Astrocyte (in vitro differentiated cells and primary cell): Measurements from ENCODE around the gene GJB4. TPM values are rescaled to one million over a fixed set of nuclear protein-coding genes. Genes with fewer than 3 reads are reported as not detected.
"Not testable (repeated sequence)": the region's sequence is repeated elsewhere in the genome, so short reads cannot be mapped to it uniquely, and the experiment has no call there.

Experiments used
- DNase-seq: peaks from one replicate; pipeline ENCODE4 v3.0.0-alpha.2; 2010; ENCODE audit warnings: low read depth
- FAIRE-seq: peaks from 2 replicates; lab custom pipeline; 2011; peaks lifted over from hg19 to GRCh38; lab: Jason Lieb, UNC
- H2AFZ ChIP-seq: 2 replicates; pipeline ENCODE4 v1.6.0; 2012; ENCODE audit warnings: low read depth, low read length, inconsistent platforms
- H3K27ac ChIP-seq: 2 replicates; pipeline ENCODE4 v1.5.1; 2011; ENCODE audit warnings: low read depth, low read length, inconsistent platforms
- H3K27me3 ChIP-seq: 2 replicates; pipeline ENCODE4 v1.6.0; 2011; ENCODE audit warnings: low read length, inconsistent platforms; ENCODE audit not compliant: insufficient read depth
- H3K36me3 ChIP-seq: 2 replicates; pipeline ENCODE4 v1.5.1; 2011; ENCODE audit warnings: low read length, inconsistent platforms; ENCODE audit not compliant: insufficient read depth
- H3K4me1 ChIP-seq: 2 replicates; pipeline ENCODE4 v1.5.1; 2011; ENCODE audit warnings: low read length, inconsistent platforms; ENCODE audit not compliant: insufficient read depth
- H3K4me2 ChIP-seq: 2 replicates; pipeline ENCODE4 v1.6.0; 2012; ENCODE audit warnings: low read length, inconsistent platforms
- H3K4me3 ChIP-seq: 2 replicates; pipeline ENCODE4 v1.5.1; 2011; ENCODE audit warnings: low read depth, mild to moderate bottlenecking, low read length, inconsistent platforms; ENCODE audit not compliant: insufficient read depth
- H3K79me2 ChIP-seq: 2 replicates; pipeline ENCODE4 v1.6.0; 2012; ENCODE audit warnings: mild to moderate bottlenecking, low read length, inconsistent platforms; ENCODE audit not compliant: insufficient read depth
- H3K9ac ChIP-seq: 2 replicates; pipeline ENCODE4 v1.6.0; 2012; ENCODE audit warnings: mild to moderate bottlenecking, low read length, inconsistent platforms
- H3K9me3 ChIP-seq: 2 replicates; pipeline ENCODE4 v1.5.1; 2012; ENCODE audit warnings: low read depth, mild to moderate bottlenecking, low read length, inconsistent platforms; ENCODE audit not compliant: insufficient read depth
- H4K20me1 ChIP-seq: 2 replicates; pipeline ENCODE4 v1.6.0; 2012; ENCODE audit warnings: low read length, inconsistent platforms; ENCODE audit not compliant: insufficient read depth
- H3K27ac Mint-ChIP-seq: one replicate; pipeline ENCODE4 v1.8.0; 2021; ENCODE audit warnings: mild to moderate bottlenecking, mixed read lengths; ENCODE audit not compliant: unreplicated experiment
- H3K27me3 Mint-ChIP-seq: one replicate; pipeline ENCODE4 v1.8.0; 2021; ENCODE audit warnings: low read depth, mixed read lengths; ENCODE audit not compliant: unreplicated experiment
- H3K36me3 Mint-ChIP-seq: one replicate; pipeline ENCODE4 v1.8.0; 2021; ENCODE audit warnings: low read depth, mixed read lengths; ENCODE audit not compliant: unreplicated experiment
- H3K4me1 Mint-ChIP-seq: one replicate; pipeline ENCODE4 v1.8.0; 2021; ENCODE audit warnings: low read depth, mixed read lengths; ENCODE audit not compliant: unreplicated experiment
- H3K4me3 Mint-ChIP-seq: one replicate; pipeline ENCODE4 v1.8.0; 2021; ENCODE audit warnings: mild to moderate bottlenecking, moderate library complexity, mixed read lengths; ENCODE audit not compliant: unreplicated experiment
- H3K9me3 Mint-ChIP-seq: one replicate; pipeline ENCODE4 v1.8.0; 2021; ENCODE audit warnings: mild to moderate bottlenecking, mixed read lengths; ENCODE audit not compliant: unreplicated experiment
- EZH2 ChIP-seq: IDR thresholded peaks from 2 replicates; pipeline ENCODE4 v1.6.1; 2012; ENCODE audit warnings: mild to moderate bottlenecking, low read length, inconsistent platforms; ENCODE audit not compliant: insufficient read depth
- total RNA-seq: library from RNA; stranded (reverse); gene quantifications from 2 replicates; pipeline ENCODE4 v1.2.1, GENCODE V29; 2021
- TF ChIP-seq, protein P1 (sequence below): IDR thresholded peaks from 2 replicates; pipeline ENCODE4 v1.5.1; 2011; ENCODE audit warnings: low read depth, mild to moderate bottlenecking, inconsistent platforms, low read length, moderate library complexity; ENCODE audit not compliant: insufficient read depth

The GJB4 gene
- total RNA-seq, 1 donor from 2014 or later = not detected

DNA sequence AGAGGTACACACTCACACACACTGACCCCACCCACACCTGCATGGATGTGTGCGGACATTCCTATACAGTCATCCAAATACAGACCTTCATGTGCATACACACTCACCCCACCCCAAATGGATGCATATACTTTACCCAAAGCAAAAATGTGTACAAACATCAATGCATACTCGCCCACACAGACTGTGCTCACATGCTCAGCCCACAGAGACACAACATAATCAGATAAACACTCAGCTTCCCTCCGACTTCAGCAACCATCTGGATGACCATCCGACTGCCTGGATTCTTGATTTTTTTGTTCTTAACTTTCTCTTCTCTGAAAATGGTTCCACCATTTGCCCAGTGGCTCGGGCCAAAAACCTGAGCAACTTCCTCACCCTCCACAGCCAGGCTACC lies 29.1 kb upstream of the GJB4 start:
- Histone ChIP-seq H3K4me2 (no peak overlapping the region), H3K4me3 (no peak overlapping the region), H2AFZ (no peak overlapping the region), H3K79me2 (no peaks in the 10 kb centered on the region), H3K4me1 (no peaks in the 10 kb centered on the region), H4K20me1 (no peaks in the 10 kb centered on the region), H3K27ac (no peak overlapping the region), H3K9ac (no peak overlapping the region), H3K27me3 (peaks cover 2% of the 10 kb centered on the region), H3K36me3 (no peaks in the 10 kb centered on the region), H3K9me3 (no peaks in the 10 kb centered on the region)
- peaks cover 3% of the 10 kb centered on the region for H3K9me3 Mint-ChIP-seq
- no peaks in the 10 kb centered on the region for H3K4me1 Mint-ChIP-seq
- DNase-seq (no peak), FAIRE-seq (no peak)
- peaks cover 48% of the 10 kb centered on the region for H3K27me3 Mint-ChIP-seq
- H3K4me3 Mint-ChIP-seq = no peak overlapping the region
- no peak for TF ChIP-seq EZH2
- TF ChIP-seq, protein P1, sequence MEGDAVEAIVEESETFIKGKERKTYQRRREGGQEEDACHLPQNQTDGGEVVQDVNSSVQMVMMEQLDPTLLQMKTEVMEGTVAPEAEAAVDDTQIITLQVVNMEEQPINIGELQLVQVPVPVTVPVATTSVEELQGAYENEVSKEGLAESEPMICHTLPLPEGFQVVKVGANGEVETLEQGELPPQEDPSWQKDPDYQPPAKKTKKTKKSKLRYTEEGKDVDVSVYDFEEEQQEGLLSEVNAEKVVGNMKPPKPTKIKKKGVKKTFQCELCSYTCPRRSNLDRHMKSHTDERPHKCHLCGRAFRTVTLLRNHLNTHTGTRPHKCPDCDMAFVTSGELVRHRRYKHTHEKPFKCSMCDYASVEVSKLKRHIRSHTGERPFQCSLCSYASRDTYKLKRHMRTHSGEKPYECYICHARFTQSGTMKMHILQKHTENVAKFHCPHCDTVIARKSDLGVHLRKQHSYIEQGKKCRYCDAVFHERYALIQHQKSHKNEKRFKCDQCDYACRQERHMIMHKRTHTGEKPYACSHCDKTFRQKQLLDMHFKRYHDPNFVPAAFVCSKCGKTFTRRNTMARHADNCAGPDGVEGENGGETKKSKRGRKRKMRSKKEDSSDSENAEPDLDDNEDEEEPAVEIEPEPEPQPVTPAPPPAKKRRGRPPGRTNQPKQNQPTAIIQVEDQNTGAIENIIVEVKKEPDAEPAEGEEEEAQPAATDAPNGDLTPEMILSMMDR = no peak
- H3K27ac Mint-ChIP-seq = no peak overlapping the region
- H3K36me3 Mint-ChIP-seq = no peaks in the 10 kb centered on the region

DNA sequence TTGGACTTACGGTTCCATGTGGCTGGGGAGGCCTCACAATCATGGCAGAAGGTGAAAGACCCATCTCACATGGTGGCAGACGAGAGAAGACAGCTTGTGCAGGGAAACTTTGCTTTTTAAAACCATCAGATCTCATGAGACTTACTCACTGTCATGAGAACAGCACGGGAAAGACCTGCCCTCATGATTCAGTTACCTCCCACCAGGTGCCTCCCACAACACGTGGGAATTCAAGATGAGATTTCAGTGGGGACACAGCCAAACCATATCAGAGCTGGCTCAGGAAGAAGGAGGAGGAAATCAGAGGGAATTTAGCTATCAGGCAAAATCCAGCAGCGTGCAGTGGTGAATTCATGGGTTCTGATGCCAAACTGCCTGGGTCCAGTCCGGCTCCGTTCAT lies 26.7 kb upstream of the GJB4 start:
- FAIRE-seq, H3K27ac ChIP-seq, H3K27ac Mint-ChIP-seq, H3K9me3 ChIP-seq, H3K4me1 Mint-ChIP-seq, H3K4me3 ChIP-seq, H3K79me2 ChIP-seq, H3K36me3 ChIP-seq, H3K9ac ChIP-seq, H3K4me2 ChIP-seq, H3K4me1 ChIP-seq, H3K36me3 Mint-ChIP-seq, H2AFZ ChIP-seq, DNase-seq, H4K20me1 ChIP-seq, H3K4me3 Mint-ChIP-seq, H3K9me3 Mint-ChIP-seq, H3K27me3 ChIP-seq: not testable (repeated sequence)
- peaks cover 45% of the 10 kb centered on the region for H3K27me3 Mint-ChIP-seq

DNA sequence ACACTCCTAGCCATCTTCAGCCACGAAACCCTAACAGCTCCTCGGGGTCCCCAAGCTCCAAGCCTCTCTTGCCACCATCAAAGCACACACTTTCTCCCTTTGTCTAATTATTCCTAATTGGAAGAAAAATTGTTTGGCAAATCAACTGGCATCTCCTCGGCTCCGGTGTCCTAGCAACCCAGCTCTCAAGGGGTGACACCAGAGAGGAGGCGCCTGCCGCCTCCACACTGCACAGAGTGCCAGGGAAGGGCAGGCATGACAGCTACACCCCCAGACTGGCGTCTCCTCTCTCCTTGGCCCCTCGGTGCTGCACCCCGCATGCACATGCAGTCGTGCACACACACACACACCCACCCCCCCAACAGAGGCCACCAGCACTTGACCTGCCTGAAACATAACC lies 22.8 kb upstream of the GJB4 start:
- Histone ChIP-seq H3K4me1 (no peaks in the 10 kb centered on the region), H3K79me2 (no peaks in the 10 kb centered on the region), H3K27me3 (peaks cover 9% of the 10 kb centered on the region), H2AFZ (no peak overlapping the region), H3K27ac (no peak overlapping the region), H3K9me3 (no peaks in the 10 kb centered on the region), H3K4me2 (no peak overlapping the region), H3K36me3 (no peaks in the 10 kb centered on the region), H4K20me1 (no peaks in the 10 kb centered on the region), H3K9ac (no peak overlapping the region), H3K4me3 (no peak overlapping the region)
- DNase-seq (no peak), FAIRE-seq (no peak)
- Mint-ChIP-seq H3K9me3 (no peaks in the 10 kb centered on the region), H3K36me3 (no peaks in the 10 kb centered on the region), H3K27me3 (peaks cover 39% of the 10 kb centered on the region), H3K4me1 (no peaks in the 10 kb centered on the region), H3K4me3 (no peak overlapping the region), H3K27ac (no peak overlapping the region)
- no peak for TF ChIP-seq EZH2
- TF ChIP-seq, protein P1 = no peak

DNA sequence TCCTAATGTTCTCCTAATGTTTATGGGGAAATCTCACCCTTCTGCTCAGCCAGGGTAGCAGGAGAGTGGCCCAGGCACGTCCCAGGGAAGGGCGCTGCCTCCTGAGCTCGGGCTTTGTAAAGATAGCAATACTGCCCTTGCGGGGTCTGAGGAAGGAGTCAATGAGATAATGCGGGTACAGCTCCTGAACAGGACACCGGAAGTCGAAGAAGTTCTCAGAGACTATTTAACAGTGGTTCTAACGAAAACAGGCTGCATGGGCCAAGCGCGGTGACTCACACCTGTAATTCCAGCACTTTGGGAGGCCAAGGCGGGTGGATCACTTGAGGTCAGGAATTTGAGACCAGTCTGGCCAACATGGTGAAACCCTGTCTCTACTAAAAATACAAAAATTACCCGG lies 22.3 kb upstream of the GJB4 start:
- H3K4me3 Mint-ChIP-seq, H3K36me3 Mint-ChIP-seq, H3K9me3 ChIP-seq, H3K9ac ChIP-seq, H4K20me1 ChIP-seq, H3K79me2 ChIP-seq, H3K27me3 ChIP-seq, DNase-seq, H3K4me1 ChIP-seq, H3K27ac Mint-ChIP-seq, H3K36me3 ChIP-seq, H3K4me2 ChIP-seq, H3K9me3 Mint-ChIP-seq, H3K4me1 Mint-ChIP-seq, H3K27ac ChIP-seq, H2AFZ ChIP-seq, FAIRE-seq, H3K4me3 ChIP-seq: not testable (repeated sequence)
- peaks cover 39% of the 10 kb centered on the region for H3K27me3 Mint-ChIP-seq
